PC-3 (cell line): ENCODE measurements around the gene NTPCR. TPM values are rescaled to one million over a fixed set of nuclear protein-coding genes. Genes with fewer than 3 reads are reported as not detected.

Experiments used
- ATAC-seq: fragments of 200-7000 bp; cut with Tn5 transposase; 2 replicates; pipeline ENCODE4 v1.9.1; 2020; ENCODE audit warnings: mild to moderate bottlenecking, moderate library complexity
- BruUV-seq: library from RNA; stranded (reverse); fragments of 400-500 nt; replicated peaks from 2 replicates; lab custom pipeline; 2021; lab: Mats Ljungman, UMichigan
- CTCF ChIA-PET: fragments of 300-600 bp; sonication (Branson Sonifier 250); formaldehyde crosslinking; loops from one replicate; lab custom pipeline; 2022; ENCODE audit warnings: antibody characterized with exemption; lab: Charles Lee
- POLR2A ChIA-PET: fragments of 300-600 bp; sonication (Branson Sonifier 250); formaldehyde crosslinking; loops from one replicate; lab custom pipeline; 2022; ENCODE audit warnings: antibody characterized with exemption; ENCODE audit not compliant: unreplicated experiment; lab: Charles Lee
- DNase-seq: peaks from one replicate; pipeline ENCODE4 v3.0.0-alpha.2; 2015
- H2AFZ ChIP-seq: fragments of 300-600 bp; sonication (generic); 2 replicates; pipeline ENCODE4 v1.6.0; 2016; ENCODE audit warnings: antibody characterized with exemption, low read length
- H3F3A ChIP-seq: fragments of 300-600 bp; sonication (generic); one replicate; pipeline ENCODE4 v1.6.0; 2017; ENCODE audit warnings: antibody characterized with exemption, low read length, control low read depth, mild to moderate bottlenecking; ENCODE audit not compliant: unreplicated experiment
- H3K27ac ChIP-seq: fragments of 300-600 bp; sonication (generic); 2 replicates; pipeline ENCODE4 v1.5.1; 2016; ENCODE audit warnings: mild to moderate bottlenecking, low read length
- H3K27me3 ChIP-seq: fragments of 300-600 bp; sonication (generic); 2 replicates; pipeline ENCODE4 v1.6.1; 2016; ENCODE audit warnings: low read length, mixed read lengths
- H3K36me3 ChIP-seq: fragments of 300-600 bp; sonication (generic); 2 replicates; pipeline ENCODE4 v1.6.1; 2016; ENCODE audit warnings: low read depth, mixed run types, low read length, mixed read lengths
- H3K4me1 ChIP-seq: fragments of 300-600 bp; sonication (generic); 2 replicates; pipeline ENCODE4 v1.5.1; 2016; ENCODE audit warnings: low read length; ENCODE audit not compliant: insufficient read depth
- H3K4me2 ChIP-seq: fragments of 300-600 bp; sonication (generic); 2 replicates; pipeline ENCODE4 v1.6.0; 2016; ENCODE audit warnings: low read length
- H3K4me3 ChIP-seq: fragments of 300-600 bp; sonication (generic); 2 replicates; pipeline ENCODE4 v1.5.1; 2016; ENCODE audit warnings: mild to moderate bottlenecking, low read length, mixed read lengths
- H3K79me2 ChIP-seq: fragments of 300-600 bp; sonication (generic); 2 replicates; pipeline ENCODE4 v1.6.1; 2017; ENCODE audit warnings: low read length, mixed read lengths
- H3K9ac ChIP-seq: fragments of 300-600 bp; sonication (generic); 2 replicates; pipeline ENCODE4 v1.6.0; 2016; ENCODE audit warnings: mild to moderate bottlenecking, low read length
- H3K9me2 ChIP-seq: fragments of 300-600 bp; sonication (generic); replicated peaks from 2 replicates; pipeline ENCODE4 v1.6.1; 2016; ENCODE audit warnings: mixed run types, low read length, mixed read lengths
- H3K9me3 ChIP-seq: fragments of 300-600 bp; sonication (generic); 2 replicates; pipeline ENCODE4 v1.6.1; 2016; ENCODE audit warnings: low read length, mixed read lengths
- H4K20me1 ChIP-seq: fragments of 300-600 bp; sonication (generic); 2 replicates; pipeline ENCODE4 v1.6.1; 2016; ENCODE audit warnings: low read length, mixed read lengths
- EZH2 ChIP-seq: fragments of 300-600 bp; sonication (generic); IDR thresholded peaks from one replicate; pipeline ENCODE4 v1.6.1; 2017; ENCODE audit warnings: antibody characterized with exemption, mild to moderate bottlenecking, low read length; ENCODE audit not compliant: unreplicated experiment
- EZH2phosphoT487 ChIP-seq: fragments of 300-600 bp; sonication (generic); IDR thresholded peaks from 2 replicates; pipeline ENCODE4 v1.6.1; 2018; ENCODE audit warnings: mild to moderate bottlenecking, antibody characterized with exemption, low read length, borderline replicate concordance
- intact Hi-C: fragments of 100-400 bp; cut with micrococcal nuclease; formaldehyde crosslinking; loops from 2 replicates; pipeline ENCODE4 v1.9.0; 2023
- total RNA-seq: library from RNA; depleted of rRNA; stranded (reverse); fragments of >200 nt; gene quantifications from 2 replicates; pipeline ENCODE4 v1.2.3, GENCODE V29; 2014
- TF ChIP-seq, protein P1 (sequence below): fragments of 300-600 bp; sonication (generic); conservative IDR thresholded peaks from 2 replicates; pipeline ENCODE4 v1.5.1; 2017; ENCODE audit warnings: antibody characterized with exemption, low read depth, mild to moderate bottlenecking, low read length

NTPCR gene
- total RNA-seq, 1 experiment from 2014 or later: 43.1 TPM

DNA sequence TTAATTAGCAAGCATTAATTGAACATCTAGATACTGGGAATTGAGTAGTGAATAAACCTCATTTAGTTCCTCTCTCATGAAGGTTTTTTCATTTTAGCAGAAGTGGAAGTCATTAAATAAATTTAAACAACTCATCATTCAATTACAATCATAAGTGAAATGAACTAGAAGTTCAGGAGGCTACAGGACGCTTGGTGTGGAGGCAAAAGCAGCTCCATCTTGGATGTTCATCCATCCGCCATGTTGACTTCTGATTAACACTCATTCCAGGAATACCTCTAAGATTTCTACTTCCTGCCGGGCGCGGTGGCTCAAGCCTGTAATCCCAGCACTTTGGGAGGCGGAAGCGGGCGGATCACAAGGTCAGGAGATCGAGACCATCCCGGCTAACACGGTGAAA lies 11.5 kb upstream of the NTPCR start:
- CTCF ChIA-PET: no interaction called here
- Histone ChIP-seq H4K20me1 (no peaks in the 10 kb centered on the region), H3K4me2 (no peak overlapping the region), H3K36me3 (no peaks in the 10 kb centered on the region), H3K4me3 (no peak overlapping the region), H3K27ac (no peak overlapping the region), H3K9ac (no peak overlapping the region), H3K4me1 (no peaks in the 10 kb centered on the region), H3K27me3 (no peaks in the 10 kb centered on the region), H3K9me2 (no peaks in the 10 kb centered on the region), H3F3A (no peaks in the 10 kb centered on the region), H2AFZ (no peak overlapping the region), H3K9me3 (no peaks in the 10 kb centered on the region), H3K79me2 (no peaks in the 10 kb centered on the region)
- intact Hi-C loops: no loop called here
- DNase-seq (no peak), ATAC-seq (no peak)
- POLR2A ChIA-PET: no interaction called here
- BruUV-seq: no TSS peak
- TF ChIP-seq EZH2phosphoT487: no peak
- no peak for TF ChIP-seq EZH2
- TF ChIP-seq, protein P1, sequence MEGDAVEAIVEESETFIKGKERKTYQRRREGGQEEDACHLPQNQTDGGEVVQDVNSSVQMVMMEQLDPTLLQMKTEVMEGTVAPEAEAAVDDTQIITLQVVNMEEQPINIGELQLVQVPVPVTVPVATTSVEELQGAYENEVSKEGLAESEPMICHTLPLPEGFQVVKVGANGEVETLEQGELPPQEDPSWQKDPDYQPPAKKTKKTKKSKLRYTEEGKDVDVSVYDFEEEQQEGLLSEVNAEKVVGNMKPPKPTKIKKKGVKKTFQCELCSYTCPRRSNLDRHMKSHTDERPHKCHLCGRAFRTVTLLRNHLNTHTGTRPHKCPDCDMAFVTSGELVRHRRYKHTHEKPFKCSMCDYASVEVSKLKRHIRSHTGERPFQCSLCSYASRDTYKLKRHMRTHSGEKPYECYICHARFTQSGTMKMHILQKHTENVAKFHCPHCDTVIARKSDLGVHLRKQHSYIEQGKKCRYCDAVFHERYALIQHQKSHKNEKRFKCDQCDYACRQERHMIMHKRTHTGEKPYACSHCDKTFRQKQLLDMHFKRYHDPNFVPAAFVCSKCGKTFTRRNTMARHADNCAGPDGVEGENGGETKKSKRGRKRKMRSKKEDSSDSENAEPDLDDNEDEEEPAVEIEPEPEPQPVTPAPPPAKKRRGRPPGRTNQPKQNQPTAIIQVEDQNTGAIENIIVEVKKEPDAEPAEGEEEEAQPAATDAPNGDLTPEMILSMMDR: no peak

DNA sequence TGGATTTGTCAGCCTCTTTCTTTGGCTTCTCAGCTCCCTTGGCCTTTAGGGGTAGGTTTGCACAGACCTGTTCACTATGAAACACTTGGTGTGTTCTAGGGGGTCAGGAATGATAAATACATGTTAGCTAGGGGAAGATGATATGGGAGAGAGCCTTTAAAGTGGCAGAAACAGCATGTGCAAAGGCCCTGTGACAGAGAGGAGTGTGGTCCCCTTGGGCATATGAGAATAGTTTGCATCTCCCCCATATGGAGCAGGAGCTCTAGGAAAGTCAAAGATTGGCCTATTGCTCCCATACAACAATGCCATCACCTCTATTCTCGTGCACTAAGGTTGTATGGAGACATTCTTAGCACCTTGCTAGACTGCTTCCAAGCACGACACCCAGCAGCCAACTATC lies 10.7 kb upstream of the NTPCR start:
- Histone ChIP-seq H3K4me1 (no peaks in the 10 kb centered on the region), H3K9me3 (no peaks in the 10 kb centered on the region), H3F3A (no peaks in the 10 kb centered on the region), H3K36me3 (no peaks in the 10 kb centered on the region), H3K79me2 (no peaks in the 10 kb centered on the region), H2AFZ (no peak overlapping the region), H3K9ac (no peak overlapping the region), H4K20me1 (no peaks in the 10 kb centered on the region), H3K27me3 (no peaks in the 10 kb centered on the region), H3K4me3 (no peak overlapping the region), H3K4me2 (no peak overlapping the region), H3K9me2 (no peaks in the 10 kb centered on the region), H3K27ac (no peak overlapping the region)
- DNase-seq (no peak), ATAC-seq (no peak)
- ChIA-PET POLR2A (no interaction called here), CTCF (no interaction called here)
- intact Hi-C loops: no loop called here
- no peak for TF ChIP-seq EZH2
- TF ChIP-seq, protein P1: no peak
- no peak for TF ChIP-seq EZH2phosphoT487
- BruUV-seq: no TSS peak

DNA sequence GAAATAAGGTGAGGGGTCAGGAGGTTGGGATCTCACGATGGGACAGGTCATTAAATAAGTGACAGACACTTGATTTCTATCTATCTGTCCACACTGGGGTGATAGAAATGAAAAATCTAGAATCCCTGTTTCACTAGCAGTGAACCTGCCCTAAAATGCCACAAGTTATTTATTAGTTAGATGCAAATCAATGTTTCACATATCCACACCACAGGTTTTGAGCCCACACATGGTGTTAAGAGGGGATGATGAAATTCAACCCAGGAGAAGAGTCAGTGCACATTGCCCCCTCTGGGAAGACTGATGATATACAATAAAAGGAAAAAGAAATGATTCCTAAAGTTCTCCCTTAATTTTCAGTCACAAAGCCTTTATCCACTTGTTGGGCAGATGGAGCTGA lies 10.1 kb upstream of the NTPCR start:
- TF ChIP-seq EZH2: no peak
- TF ChIP-seq EZH2phosphoT487: no peak
- TF ChIP-seq, protein P1: no peak
- Histone ChIP-seq H3K4me3 (no peak overlapping the region), H3F3A (no peaks in the 10 kb centered on the region), H3K4me2 (no peak overlapping the region), H3K36me3 (no peaks in the 10 kb centered on the region), H3K27me3 (no peaks in the 10 kb centered on the region), H3K79me2 (no peaks in the 10 kb centered on the region), H3K4me1 (no peaks in the 10 kb centered on the region), H3K9me3 (no peaks in the 10 kb centered on the region), H4K20me1 (no peaks in the 10 kb centered on the region), H3K27ac (no peak overlapping the region), H3K9me2 (no peaks in the 10 kb centered on the region), H2AFZ (no peak overlapping the region), H3K9ac (no peak overlapping the region)
- no TSS peak for BruUV-seq
- intact Hi-C loops: no loop called here
- CTCF ChIA-PET: no interaction called here
- POLR2A ChIA-PET: no interaction called here
- ATAC-seq (no peak), DNase-seq (no peak)
